T follicular helper cell (primary cell): ENCODE results near the gene UGT1A6.

Experiments
- DNase-seq: peaks from one replicate; pipeline ENCODE4 v3.0.0-alpha.2; 2020; ENCODE audit warnings: low read depth

The UGT1A6 gene

DNA sequence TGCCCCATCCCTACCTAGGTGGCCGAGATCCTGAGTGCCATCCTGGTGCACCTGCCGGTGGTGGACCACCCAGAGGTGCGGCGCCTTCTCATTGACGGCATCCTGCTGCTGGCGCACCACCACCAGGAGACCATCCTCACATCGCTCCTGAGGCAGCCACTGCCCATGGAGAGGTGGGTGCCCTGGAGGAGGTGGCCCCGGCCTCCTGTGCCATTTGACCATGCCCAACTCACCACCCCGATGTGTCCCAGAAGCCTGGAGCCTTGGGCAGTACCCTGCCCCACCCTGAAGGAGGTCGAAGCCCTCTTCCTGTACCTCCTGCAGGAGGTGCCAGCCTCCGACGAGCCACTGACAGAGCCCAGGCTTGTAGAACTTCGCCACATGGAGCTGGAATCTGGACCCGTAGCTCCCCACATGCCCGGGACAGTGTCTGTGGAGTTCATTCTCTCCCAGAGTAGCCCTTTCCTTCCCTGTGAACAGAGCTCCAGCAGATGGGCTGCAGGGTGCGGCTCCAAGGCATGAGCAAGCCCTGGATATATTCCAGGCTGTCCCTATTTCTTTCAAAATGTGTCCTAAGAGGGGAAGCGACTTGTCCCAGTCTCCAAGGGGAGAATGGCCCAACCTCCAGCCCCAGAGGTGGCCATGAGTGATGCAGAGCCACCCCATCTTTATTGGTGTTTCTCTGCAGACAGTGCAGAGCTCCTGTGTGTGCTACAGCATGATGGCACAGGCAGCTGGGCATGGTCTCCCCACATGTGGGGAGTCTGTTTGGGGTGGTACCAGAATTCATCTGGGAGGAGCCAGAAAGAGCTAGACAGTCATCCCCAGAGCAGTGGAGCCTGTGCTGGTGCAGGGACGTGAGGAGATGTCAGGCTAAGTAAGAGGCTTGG lies 127.4 kb downstream of the UGT1A6 start:
- DNase-seq: no peak

DNA sequence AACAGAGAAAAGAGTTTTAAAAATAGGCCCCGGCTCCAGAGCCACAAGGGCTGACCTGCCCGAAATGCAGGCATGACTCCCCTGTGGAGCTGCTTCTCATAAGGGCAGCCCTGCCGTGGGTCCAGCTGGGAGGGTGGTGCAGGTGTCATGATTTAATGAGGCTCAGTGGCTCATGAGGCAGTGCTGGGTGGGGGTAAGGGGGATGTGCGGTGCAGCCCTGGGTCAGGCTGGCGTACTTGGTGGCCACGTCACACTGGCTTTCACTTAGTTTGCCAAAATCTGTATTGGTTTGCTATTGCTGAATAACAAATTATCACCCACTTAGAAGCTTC lies 128.1 kb downstream of the UGT1A6 start:
- DNase-seq: no peak

DNA sequence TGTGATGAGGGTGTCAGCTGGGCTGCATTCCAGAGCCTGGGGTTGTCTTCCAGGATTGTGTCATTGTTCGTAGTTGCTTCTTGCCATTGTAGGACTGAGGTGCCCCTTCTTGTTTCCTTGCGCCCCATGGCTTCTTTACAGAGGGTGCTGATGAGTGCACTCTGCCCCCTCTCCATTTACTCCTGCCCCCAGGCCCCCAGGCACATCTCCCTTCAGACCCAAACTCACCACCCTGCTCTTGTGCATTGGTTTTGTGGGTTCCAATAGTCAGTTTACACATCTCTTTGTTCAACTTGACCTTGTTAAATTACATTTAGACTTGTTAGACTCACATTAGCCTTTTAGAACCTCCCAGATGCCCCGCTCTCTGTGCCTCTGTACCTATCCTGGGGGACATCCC lies 128.5 kb downstream of the UGT1A6 start:
- no peak for DNase-seq

DNA sequence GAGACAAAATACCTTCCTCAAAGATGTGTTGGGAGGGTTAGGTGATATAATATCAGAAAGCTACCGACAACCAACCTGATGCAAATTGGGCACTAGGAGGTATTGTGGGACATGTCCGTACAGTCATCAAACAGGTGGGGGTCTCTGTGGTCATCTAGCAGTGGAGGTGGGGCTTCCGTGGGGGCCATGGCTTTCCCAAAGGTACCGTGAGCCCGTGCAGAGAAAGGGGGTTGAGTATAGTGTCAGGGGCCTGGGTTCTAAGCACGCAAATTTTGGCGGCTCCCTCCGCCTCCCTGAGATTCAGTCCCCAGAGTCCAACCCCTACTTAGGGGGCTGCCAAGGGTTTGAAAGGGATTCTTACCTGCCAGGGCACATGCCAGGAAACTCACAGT lies 129.0 kb downstream of the UGT1A6 start:
- no peak for DNase-seq

DNA sequence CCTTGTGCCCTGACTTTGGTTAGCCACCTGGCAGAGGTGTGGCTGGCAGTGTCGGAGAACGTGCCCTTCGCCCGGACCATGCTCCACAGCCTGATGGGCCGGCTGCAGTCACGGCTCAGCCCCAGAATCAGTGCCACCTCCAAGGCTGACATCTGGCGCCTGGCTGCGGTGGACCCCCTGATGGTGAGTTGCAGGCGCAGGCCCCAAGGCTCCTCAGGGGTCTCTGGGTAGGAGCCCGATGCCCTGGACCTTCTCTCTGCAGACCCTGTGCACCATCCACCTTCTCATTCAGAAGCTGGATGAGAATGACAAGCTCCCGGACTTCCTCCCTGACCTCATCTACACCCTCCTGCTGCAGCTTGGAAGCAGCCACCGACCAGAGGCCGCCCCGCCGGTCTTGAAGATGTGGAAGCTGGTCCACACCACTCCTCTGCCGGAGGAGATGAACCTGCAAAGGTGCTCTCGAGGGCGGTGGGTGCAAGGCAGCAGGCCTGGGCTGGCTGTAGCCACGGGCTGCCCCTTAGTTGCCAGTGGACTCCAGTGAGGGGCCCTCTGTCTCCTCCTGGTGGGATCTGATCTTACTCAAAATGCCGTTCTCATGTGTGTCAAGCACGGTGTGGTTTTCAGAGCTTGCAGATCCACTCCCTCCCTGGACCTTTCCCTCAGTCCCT lies 129.5 kb downstream of the UGT1A6 start:
- DNase-seq: no peak
